GM12891 (cell line): ENCODE results near the gene CDC14B.
A peak's percentile ranks its signal among the peaks of the same experiment; 100 is the strongest.
"Not testable (repeated sequence)": the region's sequence is repeated elsewhere in the genome, so short reads cannot be mapped to it uniquely, and the experiment has no call there.

Experiments used
- DNase-seq: peaks from one replicate; pipeline ENCODE4 v3.0.0; 2011; ENCODE audit warnings: low spot score; ENCODE audit not compliant: insufficient read length
- FAIRE-seq: peaks from 2 replicates; lab custom pipeline; 2011; peaks lifted over from hg19 to GRCh38; lab: Jason Lieb, UNC
- PAX5 ChIP-seq: IDR thresholded peaks from 2 replicates; pipeline ENCODE4 v1.6.1; 2011; ENCODE audit warnings: low read length, moderate library complexity, mild to moderate bottlenecking; ENCODE audit not compliant: insufficient read depth, severe bottlenecking
- POLR2A ChIP-seq: IDR thresholded peaks from 2 replicates; pipeline ENCODE4 v1.6.1; 2011; ENCODE audit warnings: low read depth, low read length, control low read depth
- POLR2AphosphoS5 ChIP-seq: IDR thresholded peaks from 2 replicates; pipeline ENCODE4 v1.6.1; 2011; ENCODE audit warnings: low read depth, low read length, control low read depth
- POU2F2 ChIP-seq: IDR thresholded peaks from 2 replicates; pipeline ENCODE4 v1.6.1; 2011; ENCODE audit warnings: low read depth, mild to moderate bottlenecking, control low read depth, low read length, moderate library complexity
- SPI1 ChIP-seq: IDR thresholded peaks from 2 replicates; pipeline ENCODE4 v1.6.1; 2011; ENCODE audit warnings: low read depth, low read length, control low read depth
- TAF1 ChIP-seq: IDR thresholded peaks from 2 replicates; pipeline ENCODE4 v1.6.1; 2011; ENCODE audit warnings: low read depth, low read length, control low read depth

Gene CDC14B

GRCh38 chr9:96654450-96655197 is 35.0 kb upstream of the CDC14B start:
- DNase-seq (peak; percentile 40), FAIRE-seq (peak; percentile 84)
- TF ChIP-seq TAF1 (no peak), POLR2A (no peak), PAX5 (no peak), POU2F2 (no peak), SPI1 (no peak), POLR2AphosphoS5 (no peak)

- TF ChIP-seq PAX5 (no peak), TAF1 (no peak), POU2F2 (no peak), POLR2A (no peak), SPI1 (no peak), POLR2AphosphoS5 (no peak)
- no peak for DNase-seq
- FAIRE-seq: no peak
Observed at GRCh38 chr9:96651626-96652025, 32.0 kb upstream of the CDC14B start.

- no peak for FAIRE-seq
- TF ChIP-seq POLR2A (no peak), SPI1 (no peak), PAX5 (no peak), POU2F2 (no peak), POLR2AphosphoS5 (no peak), TAF1 (no peak)
- DNase-seq: no peak
Observed at GRCh38 chr9:96649620-96650324, 30.1 kb upstream of the CDC14B start.

- DNase-seq (no peak), FAIRE-seq (no peak)
- TF ChIP-seq POLR2A: no peak
- TF ChIP-seq SPI1: 0 out of 2 replicates have a peak, but pooled peaks have one; percentile 22
Observed at GRCh38 chr9:96646081-96646991, 26.7 kb upstream of the CDC14B start.

GRCh38 chr9:96644137-96644536 is 24.5 kb upstream of the CDC14B start:
- DNase-seq (no peak), FAIRE-seq (no peak)
- TF ChIP-seq POLR2AphosphoS5 (no peak), POU2F2 (no peak), POLR2A (no peak), SPI1 (no peak), TAF1 (no peak)

- TF ChIP-seq PAX5: no peak
- TF ChIP-seq POU2F2: no peak
- no peak for TF ChIP-seq POLR2AphosphoS5
- TF ChIP-seq POLR2A: no peak
- TF ChIP-seq SPI1: no peak
- TF ChIP-seq TAF1: no peak
- FAIRE-seq: no peak
Observed at GRCh38 chr9:96641514-96641913, 21.9 kb upstream of the CDC14B start.

GRCh38 chr9:96638606-96639364 is 19.1 kb upstream of the CDC14B start:
- FAIRE-seq (no peak), DNase-seq (no peak)
- TF ChIP-seq POLR2AphosphoS5 (no peak), PAX5 (no peak), SPI1 (no peak), POLR2A (no peak), TAF1 (no peak), POU2F2 (no peak)

More at GRCh38 chr9:96641514-96641913, 21.9 kb upstream of the CDC14B start:
- no peak for DNase-seq

- FAIRE-seq: no peak
- no peak for DNase-seq
Observed at GRCh38 chr9:96636368-96636767, 16.7 kb upstream of the CDC14B start.

GRCh38 chr9:96633579-96633978 is 13.9 kb upstream of the CDC14B start:
- not testable (repeated sequence) for FAIRE-seq, DNase-seq

More at GRCh38 chr9:96636368-96636767, 16.7 kb upstream of the CDC14B start:
- TF ChIP-seq POLR2A (no peak), SPI1 (no peak), TAF1 (no peak), POLR2AphosphoS5 (no peak), POU2F2 (no peak), PAX5 (no peak)
